H1 (cell line): ENCODE data around the gene CHRNA4.
"Not testable (repeated sequence)": the region's sequence is repeated elsewhere in the genome, so short reads cannot be mapped to it uniquely, and the experiment has no call there.

Source experiments
- SIX5 ChIP-seq: IDR thresholded peaks from 2 replicates; pipeline ENCODE4 v1.6.1; 2011; ENCODE audit warnings: mild to moderate bottlenecking, low read depth, low read length
- TF ChIP-seq, protein P1 (sequence below), 3 experiments: IDR thresholded peaks; 1 replicate in 2 of 3; 2 replicates in 1 of 3; pipeline versions ENCODE4 v1.5.1 to v1.6.1; 2011; ENCODE audit warnings: low read length in 3 of 3, mild to moderate bottlenecking in 3 of 3, inconsistent platforms in 2 of 3, low read depth in 1 of 3, moderate library complexity in 1 of 3; ENCODE audit not compliant: insufficient read depth in 1 of 3; ENCODE audit errors: control extremely low read depth in 1 of 3

DNA sequence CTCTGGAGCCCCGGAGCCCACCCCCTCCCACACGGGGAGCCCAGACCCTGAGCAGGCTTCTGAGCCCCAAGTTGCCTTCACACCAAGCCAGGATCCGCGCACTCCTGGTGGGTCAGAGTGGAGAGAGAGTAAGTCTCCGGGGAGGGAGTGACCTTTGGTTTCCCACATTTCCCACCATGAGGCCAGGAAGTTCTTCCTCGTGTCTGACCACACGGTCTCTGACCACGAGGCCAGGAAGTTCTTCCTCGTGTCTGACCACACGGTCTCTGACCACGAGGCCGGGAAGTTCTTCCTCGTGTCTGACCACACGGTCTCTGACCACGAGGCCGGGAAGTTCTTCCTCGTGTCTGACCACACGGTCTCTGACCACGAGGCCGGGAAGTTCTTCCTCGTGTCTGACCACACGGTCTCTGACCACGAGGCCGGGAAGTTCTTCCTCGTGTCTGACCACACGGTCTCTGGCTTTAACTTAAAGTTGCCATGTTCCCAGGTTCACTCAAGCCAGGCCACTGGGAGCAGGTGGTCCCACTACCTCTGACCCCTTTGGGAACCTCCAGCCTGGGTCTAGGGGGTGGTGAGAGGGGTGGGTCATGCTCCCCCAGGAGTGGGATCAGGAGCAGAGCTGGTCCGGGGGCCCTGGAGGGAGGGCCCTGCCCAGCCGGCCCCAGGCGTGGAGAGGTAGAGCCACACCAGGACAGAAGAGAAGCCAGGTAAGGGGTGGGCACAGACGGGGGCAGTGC, 55.0 kb downstream of the CHRNA4 start:
- not testable (repeated sequence) for TF ChIP-seq SIX5
- TF ChIP-seq, protein P1, sequence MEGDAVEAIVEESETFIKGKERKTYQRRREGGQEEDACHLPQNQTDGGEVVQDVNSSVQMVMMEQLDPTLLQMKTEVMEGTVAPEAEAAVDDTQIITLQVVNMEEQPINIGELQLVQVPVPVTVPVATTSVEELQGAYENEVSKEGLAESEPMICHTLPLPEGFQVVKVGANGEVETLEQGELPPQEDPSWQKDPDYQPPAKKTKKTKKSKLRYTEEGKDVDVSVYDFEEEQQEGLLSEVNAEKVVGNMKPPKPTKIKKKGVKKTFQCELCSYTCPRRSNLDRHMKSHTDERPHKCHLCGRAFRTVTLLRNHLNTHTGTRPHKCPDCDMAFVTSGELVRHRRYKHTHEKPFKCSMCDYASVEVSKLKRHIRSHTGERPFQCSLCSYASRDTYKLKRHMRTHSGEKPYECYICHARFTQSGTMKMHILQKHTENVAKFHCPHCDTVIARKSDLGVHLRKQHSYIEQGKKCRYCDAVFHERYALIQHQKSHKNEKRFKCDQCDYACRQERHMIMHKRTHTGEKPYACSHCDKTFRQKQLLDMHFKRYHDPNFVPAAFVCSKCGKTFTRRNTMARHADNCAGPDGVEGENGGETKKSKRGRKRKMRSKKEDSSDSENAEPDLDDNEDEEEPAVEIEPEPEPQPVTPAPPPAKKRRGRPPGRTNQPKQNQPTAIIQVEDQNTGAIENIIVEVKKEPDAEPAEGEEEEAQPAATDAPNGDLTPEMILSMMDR (IDR thresholded peaks at IDR 0.05; ENCODE audit: control extremely low read depth in 1 of 3, insufficient read depth in 1 of 3, low read depth in 1 of 3, low read length in 3 of 3): not testable (repeated sequence)
